Eye (tissue), 1 donor: ENCODE measurements around the gene GPATCH2L.

Experiments
- DNase-seq: peaks from one replicate; pipeline ENCODE4 v3.0.0-alpha.2; 2015

Gene GPATCH2L

GRCh38 chr14:76201162-76201561 is 49.4 kb downstream of the GPATCH2L start:
- DNase-seq: no peak

- DNase-seq: no peak
Observed at GRCh38 chr14:76203086-76204001, 51.6 kb downstream of the GPATCH2L start.

DNA sequence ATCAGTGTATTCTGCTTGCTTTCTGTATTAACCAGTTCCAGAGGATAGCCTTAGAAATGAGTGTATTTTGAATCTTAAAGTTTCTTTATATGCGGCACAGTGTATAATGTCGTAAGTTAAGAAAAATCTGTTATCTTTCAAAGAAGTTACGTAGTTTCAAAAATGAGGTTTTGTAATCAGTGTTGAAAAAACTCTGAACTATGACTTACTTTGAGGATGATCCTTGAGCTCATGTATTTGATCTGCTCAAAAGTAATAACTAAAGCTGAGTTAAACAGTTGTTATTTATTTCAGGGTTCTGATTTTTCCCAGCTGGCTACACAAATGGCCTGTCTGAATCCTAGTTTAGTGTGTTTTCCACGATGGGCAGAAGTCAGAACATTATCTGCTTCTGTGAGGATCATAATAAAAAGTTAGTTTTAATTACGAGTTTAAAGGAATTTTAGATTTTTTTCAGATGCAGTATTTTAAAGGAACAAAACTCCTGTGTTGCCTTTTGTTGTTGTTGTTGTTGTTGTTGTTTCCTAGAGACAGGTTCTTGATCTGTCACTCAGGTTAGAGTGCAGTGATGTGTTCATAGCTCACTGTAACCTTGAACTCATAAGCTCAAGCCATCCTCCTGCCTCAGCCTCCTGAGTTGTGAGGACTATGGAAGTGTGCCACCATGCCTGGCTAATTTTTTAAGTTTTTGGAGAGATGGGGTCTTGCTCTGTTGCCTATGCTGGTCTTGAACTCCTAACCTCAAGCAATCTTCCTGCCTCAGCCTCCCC is 52.9 kb downstream of the GPATCH2L start:
- DNase-seq: no peak

DNA sequence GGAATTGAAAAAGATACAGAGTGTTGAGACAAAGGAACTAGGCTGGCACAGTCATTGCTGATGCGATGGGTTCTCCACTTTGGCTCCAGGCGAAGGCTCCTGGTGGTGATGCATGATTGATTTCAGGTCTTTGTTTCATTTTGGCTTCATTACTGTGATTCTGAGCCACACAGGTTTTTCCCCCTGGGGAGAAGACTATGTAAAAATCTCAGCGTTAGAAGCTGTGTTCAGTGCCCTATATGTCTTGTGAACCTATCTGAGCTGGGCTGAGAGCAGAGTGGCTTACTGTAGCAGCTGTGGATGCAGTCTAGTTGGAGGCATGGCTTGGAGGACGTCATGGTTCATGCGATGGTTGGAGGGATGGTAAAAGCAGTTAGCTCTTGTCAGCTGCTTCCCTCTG is 54.0 kb downstream of the GPATCH2L start:
- no peak for DNase-seq

- DNase-seq: no peak
Observed at GRCh38 chr14:76208340-76208739, 56.6 kb downstream of the GPATCH2L start.

DNA sequence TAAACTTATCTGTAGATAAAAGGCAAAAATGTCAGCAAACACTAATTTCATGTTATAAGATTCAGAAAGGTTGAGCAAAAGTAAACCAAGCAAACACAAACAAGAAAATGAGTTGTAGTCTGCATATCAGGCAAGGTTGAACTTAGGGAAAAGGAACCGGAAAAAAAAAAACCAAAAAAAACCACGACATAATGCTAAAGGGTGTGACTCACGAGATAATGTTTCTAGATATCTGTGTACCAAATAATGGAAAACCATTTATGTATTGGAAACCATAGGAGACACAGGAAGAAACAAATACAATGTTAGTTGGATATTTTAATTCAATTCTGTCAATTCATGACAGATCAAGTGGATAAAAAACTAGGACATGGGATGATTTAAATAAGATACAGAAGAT is 60.5 kb downstream of the GPATCH2L start:
- DNase-seq: no peak

- DNase-seq: no peak
Observed at GRCh38 chr14:76217179-76217578, 65.5 kb downstream of the GPATCH2L start.

DNA sequence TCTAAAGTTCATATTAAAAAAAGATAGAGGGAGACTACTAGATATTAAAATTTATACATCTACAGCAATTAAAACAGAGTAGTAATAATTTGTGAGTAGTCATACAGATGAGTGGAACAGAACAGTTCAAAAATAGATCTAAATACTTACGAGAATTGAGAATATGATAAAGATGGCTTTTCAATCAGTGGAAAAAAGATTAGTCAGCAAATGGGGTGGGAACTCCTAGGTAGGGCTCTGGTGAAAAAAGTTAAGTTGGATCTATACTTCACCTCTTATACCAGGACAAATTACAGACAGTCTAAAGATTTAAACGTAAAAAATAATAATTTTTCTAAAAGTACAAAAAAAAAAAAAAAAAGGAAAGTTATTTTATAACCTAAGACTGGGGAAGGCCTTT is 66.9 kb downstream of the GPATCH2L start:
- no peak for DNase-seq

DNA sequence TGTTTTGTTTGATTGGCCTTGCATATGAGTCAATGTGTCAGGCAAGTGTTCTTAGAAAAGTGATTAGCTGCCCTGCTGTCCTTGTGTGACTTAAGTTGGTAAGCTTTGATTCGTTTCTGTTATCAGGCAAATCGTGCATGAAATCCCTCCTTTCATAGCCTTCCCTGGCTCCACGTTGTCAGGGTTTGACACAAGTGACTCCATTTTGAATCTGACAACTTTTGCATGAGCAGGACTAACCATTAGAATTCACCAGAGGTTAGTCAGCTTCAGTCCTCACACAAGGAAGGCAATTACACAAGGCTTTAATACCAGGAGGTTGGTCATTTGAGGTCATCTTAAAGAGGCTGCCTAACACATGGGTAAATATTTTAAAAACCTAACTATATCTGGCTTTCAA is 68.2 kb downstream of the GPATCH2L start:
- no peak for DNase-seq

DNA sequence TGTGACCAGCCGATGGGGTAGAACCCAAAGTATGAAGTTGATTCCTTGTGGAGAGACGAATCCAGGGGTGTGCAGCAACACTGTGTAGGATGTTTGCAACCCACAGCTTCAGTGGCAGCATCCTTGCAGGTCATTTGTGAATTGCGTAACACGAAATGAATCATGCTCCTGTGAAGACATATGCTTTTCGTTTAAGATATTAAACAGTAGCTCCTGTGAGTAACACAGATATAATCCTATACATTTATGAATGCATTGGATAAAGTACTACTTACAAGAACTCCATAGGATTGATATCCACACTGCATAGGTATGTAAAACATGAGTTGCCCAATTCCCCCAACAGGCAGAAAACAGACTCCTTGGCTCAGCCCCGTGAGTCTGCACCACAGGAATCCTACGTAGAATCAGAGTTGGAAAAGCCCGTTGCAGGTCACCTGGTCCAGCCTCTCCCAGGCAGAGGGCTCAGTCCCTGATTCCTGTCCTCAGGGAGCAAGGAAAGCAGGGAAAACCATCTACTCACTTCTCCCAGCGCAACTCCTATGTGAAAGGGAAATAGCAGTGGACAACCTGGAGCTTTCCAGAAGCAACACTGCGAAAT is 75.8 kb downstream of the GPATCH2L start:
- DNase-seq: no peak

- no peak for DNase-seq
Observed at GRCh38 chr14:76228138-76228537, 76.4 kb downstream of the GPATCH2L start.

DNA sequence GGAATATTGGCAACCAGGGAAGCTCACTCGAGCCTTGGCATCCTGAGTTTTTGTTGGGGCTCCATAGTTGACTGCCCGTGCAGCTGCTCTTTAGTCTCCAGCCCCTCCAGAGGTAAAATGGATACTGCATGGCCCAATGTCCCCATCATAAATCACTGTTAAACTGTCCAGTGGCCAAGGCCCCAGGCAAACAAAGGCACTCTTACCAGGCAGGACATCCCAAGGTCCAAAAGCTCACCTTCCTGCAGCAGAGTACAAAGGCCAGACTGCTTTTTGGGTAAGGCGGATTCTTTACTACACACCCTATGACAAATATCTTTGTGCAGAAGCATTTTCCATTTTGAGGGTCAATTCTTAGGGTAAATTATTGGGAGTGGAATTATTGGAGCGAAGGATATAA is 81.1 kb downstream of the GPATCH2L start:
- DNase-seq: no peak

DNA sequence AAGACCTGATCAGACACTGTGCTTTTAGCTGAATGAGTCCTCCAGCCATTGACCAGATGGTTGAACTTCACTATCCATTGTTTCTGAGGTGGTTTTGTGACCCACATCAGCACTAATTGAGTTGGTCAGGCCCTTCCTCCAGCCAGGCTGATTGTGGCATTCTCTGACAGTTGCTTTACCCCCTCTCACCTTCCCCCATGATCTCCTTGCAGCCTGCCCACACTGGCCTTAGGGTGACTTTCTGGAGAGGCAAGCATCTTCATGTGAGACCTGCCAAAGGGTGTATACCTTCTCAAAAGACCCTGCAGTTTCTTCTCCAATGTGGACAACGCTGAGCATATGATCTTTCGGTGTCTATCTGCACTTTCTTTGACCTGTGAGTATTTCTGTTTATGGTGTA is 83.9 kb downstream of the GPATCH2L start:
- peak; percentile 26 for DNase-seq

- DNase-seq: no peak
Observed at GRCh38 chr14:76236172-76237130, 84.7 kb downstream of the GPATCH2L start.

DNA sequence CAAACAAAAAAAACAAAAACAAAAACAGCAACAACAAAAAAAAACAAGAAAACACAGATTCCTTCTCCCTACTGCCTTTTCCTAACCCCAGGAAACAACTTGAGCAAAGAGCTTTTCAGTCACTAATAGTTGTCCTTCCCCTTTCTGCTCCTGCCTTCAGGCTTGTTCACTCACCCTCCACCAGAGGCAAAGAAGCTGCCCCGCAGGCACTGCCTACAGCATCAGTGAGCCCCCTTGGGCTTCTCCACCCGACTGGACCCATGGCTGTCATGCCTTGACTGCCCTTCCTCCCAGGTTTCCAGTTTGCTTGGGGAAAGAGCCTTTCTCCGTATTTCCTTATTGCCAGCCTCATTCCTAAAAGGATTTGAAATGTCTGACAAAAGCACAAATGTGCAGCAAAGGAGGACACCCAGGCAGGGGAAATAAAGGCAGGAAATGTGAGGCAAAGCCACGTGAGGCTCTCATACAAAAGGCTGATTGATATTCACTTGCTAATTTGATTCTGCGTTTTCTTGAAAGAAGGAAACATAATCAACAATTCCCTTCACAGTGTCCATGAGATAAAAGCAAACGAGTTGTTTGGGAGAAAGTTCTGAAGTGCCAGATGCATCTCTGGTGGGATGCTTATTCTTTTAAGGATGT is 85.7 kb downstream of the GPATCH2L start:
- DNase-seq: no peak

DNA sequence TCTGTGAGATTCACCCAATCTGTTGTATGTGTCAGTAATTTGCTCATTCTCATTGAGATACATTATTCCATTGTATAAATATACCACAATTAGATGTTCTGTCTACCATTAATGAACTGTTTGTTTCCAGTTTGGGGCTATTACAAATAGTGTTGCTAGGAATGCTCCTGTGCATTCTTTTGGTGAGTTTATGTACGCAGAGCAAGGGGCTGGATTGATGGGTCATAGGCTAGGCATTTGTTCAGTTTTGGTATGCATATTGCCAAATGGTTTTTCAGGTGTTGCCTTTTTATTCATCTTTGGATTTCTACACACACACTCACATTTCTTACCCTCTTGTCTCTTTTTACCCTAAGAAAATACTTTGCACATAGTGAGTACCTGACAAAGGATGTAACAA is 93.4 kb downstream of the GPATCH2L start:
- DNase-seq: no peak

DNA sequence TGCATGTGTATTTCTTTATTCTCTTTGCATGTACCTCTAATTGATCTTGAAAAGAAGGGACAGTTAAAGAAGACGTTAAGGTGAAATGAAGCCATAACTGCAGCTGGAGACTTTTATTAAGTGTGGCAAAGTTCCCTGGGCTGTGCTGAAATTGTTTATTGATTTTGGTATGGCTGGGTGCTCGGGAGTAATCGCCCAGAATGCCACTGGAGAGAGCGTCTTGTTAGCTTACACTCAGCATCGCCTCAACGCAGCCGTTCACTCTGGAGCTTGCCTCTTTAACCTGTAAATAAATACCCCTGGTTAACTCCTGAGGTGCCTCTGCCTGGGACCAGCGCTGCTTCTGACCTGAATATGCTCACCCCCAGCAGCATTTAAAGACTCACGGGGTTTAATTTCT is 98.6 kb downstream of the GPATCH2L start:
- peak; percentile 80 for DNase-seq

GRCh38 chr14:76252471-76252870 is 100.7 kb downstream of the GPATCH2L start:
- no peak for DNase-seq

- DNase-seq: no peak
Observed at GRCh38 chr14:76253111-76253510, 101.4 kb downstream of the GPATCH2L start.

DNA sequence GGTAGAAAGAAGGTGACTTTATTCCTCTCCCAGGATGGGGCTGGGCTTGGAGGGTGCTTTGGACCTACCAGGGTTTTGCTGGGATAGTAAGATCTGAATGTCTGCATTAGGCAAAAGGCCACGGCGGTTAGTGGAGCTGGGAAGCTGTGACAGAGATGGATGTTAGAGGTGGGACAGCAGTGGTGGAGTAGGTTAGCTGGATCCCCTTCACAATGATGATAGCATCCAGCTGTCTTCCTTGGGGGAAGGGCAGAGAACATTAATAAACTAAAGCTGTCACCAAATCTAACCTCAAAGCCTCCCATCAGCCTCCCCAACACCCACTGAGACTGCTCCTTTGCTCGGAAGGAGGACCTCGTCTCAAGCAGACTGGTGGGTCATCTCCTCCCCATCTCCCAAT is 104.8 kb downstream of the GPATCH2L start:
- no peak for DNase-seq

- DNase-seq: peak; percentile 66
Observed at GRCh38 chr14:76257111-76257803, 105.5 kb downstream of the GPATCH2L start.
